GM18858 (cell line): ENCODE measurements around the gene ELP6.
A peak's percentile ranks its signal among the peaks of the same experiment; 100 is the strongest.

Experiments used
- ATAC-seq: cut with Tn5 transposase; IDR thresholded peaks from one replicate; pipeline ENCODE4 v1.9.1; 2021; ENCODE audit not compliant: unreplicated experiment

Gene ELP6, protein sequence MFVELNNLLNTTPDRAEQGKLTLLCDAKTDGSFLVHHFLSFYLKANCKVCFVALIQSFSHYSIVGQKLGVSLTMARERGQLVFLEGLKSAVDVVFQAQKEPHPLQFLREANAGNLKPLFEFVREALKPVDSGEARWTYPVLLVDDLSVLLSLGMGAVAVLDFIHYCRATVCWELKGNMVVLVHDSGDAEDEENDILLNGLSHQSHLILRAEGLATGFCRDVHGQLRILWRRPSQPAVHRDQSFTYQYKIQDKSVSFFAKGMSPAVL

DNA sequence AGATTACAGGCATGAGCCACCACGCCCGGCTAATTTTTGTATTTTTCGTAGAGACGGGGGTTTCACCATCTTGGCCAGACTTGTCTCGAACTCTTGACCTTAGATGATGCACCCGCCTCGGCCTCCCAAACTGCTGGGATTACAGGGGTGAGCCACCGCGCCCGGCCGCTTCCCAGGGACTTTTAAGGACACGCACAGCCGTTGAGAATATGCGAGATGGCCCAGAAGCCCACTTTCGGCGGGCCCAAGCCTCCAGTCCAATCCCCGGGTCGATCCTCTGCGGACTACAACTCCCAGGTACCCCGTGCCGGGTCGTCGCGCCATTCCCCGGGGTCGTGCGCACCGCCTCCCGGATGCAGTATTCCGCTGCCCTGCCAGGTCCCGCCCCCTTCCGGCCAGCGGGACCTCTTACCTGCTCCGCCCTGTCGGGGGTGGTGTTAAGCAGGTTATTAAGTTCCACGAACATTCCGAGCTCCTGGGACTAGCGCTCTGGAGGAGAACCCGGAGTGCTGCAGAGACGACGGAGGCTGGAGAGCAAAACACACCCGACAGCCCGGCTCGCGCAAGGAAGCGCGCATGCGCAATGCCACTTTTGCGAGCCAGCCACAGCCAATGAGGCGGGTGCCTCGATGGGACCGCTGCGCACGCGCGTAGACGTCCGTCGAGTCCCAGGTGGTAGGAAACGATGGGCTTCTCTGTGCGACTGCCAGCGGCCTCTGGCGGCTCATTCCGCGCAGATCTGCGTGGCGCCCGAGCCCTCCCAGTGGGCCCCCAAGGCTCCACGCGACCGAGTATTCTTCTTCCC lies at the start of gene ELP6:
Gene ELP6 (minus strand): TSS at position 588 of the 805 bp plus-strand sequence. CDS start 122 bp downstream, at position 466.
- ATAC-seq: peak; percentile 81

DNA sequence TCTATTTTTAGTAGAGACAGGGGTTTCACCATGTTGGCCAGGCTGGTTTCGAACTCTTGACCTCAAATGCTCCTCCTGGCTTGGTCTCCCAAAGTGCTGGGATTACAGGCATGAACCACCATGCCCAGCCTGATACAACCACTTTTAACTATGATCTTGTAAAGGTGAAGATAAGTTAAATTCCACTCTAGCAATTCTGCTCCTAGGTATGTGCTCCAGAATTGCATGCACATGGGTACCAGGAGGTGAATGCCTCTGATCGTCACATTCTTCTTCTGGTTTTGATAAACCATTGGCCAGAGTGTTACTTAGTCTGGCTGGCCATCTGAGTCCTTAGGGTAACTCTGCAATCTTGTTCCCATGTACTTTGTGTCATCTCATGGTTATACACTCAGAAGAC lies 42.8 kb upstream of the ELP6 start:
- no peak for ATAC-seq

DNA sequence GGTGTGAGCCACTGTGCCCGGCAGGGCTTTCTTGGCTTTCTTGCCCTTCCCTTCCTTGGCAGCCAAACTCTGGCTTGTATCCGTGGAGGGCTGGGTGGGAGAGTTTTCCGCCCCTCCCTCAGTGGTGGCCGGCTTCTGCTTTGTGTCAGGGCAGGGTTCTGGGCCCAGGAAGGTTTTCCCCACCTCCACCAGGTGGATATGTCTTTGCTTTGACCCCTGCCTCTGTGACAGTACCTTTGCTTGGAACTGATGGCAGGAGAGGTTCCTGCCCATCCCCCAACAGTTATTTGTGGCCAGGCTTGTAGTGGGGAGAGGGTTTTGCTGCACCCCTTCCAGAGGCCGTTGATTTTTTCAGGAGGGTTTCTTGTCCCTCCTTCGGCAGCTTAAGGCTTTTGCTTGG lies 40.8 kb upstream of the ELP6 start:
- ATAC-seq: no peak

DNA sequence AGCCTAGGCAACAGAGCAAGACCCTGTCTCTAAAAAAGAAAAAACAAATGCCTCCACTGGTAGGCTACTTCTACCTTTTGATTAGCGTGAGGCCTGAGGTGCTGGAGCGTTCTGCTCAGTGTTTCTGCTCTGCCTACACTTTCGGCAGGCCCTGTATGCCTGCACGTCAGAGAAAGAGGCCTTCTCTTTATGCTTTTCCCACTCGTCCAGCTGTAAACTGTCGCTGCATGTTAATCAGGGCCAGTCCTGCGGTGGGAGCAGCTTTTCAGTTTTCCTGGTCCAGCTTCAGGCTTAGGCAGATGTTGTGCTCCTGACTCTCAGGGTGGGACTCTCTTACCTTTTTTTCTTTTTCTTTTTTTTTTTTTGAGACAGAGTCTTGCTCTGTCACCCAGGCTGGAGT lies 39.9 kb upstream of the ELP6 start:
- ATAC-seq: no peak

- ATAC-seq: no peak
Measured at GRCh38 chr3:47542471-47543173, 29.1 kb upstream of the ELP6 start.

DNA sequence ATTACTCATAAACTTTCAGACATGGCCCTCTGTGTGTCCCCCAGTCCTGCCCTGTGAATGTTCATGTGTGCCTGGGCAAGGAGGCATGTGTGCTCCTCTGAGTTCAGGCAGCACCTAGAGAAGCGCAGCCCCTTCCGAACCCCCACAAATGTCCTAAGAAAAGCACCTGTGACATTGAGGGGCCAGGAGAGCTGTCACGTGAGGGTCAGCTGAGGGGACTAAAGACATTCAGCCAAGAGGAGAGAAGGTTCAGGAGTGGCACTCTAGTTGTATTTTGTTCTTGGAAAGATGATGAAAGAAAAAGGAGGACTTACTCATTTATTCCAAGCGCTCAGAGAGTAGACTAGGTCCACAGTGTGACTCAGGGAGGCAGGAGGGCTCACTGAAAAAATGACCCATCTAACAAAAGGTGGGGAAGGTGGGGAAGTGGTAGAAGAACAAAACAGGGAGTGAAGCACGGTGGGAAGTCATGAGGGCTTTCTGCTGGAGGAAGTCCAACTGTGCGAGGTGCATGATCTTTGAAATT lies 28.1 kb upstream of the ELP6 start:
- no peak for ATAC-seq

GRCh38 chr3:47540281-47540680 lies 26.8 kb upstream of the ELP6 start:
- ATAC-seq: no peak

DNA sequence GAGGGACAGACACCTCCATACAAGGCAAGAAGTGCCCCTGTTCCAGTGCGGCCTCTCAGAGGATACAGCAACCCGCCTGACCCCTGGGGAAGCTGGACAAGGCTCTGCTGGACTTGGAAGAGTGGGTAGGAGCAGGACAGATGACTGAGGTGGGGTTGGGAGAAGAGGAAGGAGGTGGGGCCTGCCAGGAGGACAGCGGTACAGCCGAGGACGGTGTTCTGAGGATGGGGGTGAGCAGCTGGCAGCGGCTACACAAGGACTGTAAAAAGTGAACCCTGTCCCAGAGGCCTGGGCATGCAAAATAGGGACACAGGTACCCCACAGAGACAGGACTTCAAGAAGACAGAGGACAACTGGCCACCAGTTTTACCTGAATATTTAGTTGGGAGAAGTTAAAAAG lies 23.5 kb upstream of the ELP6 start:
- no peak for ATAC-seq

DNA sequence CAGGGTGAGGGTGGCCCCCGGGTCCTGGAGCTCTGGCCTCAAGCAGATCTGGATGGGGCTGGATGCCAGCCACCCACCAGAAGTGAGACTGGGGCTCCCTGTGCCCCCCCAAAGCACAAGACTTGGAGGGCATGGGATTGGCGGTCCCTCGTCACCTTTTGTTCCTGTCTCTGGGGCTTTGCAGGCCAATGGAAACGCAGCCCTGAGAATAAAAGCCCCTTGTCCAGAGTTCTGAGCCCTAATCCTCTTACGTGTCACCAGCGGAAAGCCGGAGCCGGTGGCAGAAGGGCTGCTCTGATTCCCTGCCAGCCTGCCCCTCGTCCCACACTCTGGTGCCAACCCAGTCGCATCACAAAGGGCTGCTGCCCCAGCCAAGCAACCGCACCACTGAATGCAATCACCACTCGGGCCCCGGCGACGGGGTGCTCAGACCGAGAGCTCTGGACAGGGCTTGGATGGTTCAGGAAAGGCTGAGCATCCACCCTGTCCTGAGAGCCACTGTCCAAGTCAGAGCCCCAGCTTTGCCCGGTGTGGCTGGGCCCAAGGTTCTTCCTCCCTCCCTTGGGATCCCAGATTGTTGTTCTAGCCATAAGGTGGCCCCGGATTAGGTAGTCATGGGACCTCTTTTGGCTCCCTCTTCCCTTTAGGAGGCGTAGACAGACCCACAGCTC lies 22.8 kb upstream of the ELP6 start:
- no peak for ATAC-seq

GRCh38 chr3:47533996-47534454 lies 20.5 kb upstream of the ELP6 start:
- no peak for ATAC-seq

DNA sequence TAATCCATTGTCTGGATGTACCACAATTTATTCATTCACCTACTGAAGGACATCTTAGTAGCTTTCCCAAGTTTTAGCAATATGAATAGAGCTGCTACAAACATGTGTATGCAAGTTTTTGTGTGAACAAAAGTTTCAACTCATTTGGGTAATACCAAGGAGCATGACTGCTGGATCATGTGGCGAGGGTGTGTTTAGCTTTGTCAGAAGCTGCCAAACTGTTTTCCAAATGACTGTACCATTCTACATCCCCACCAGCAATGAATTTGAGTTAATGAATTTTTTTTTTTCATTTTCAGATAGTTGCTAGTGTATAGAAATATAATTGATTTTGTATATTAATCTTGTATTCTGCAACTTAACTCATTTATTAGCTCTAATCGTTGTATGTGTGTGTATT lies 20.0 kb upstream of the ELP6 start:
- ATAC-seq: no peak

DNA sequence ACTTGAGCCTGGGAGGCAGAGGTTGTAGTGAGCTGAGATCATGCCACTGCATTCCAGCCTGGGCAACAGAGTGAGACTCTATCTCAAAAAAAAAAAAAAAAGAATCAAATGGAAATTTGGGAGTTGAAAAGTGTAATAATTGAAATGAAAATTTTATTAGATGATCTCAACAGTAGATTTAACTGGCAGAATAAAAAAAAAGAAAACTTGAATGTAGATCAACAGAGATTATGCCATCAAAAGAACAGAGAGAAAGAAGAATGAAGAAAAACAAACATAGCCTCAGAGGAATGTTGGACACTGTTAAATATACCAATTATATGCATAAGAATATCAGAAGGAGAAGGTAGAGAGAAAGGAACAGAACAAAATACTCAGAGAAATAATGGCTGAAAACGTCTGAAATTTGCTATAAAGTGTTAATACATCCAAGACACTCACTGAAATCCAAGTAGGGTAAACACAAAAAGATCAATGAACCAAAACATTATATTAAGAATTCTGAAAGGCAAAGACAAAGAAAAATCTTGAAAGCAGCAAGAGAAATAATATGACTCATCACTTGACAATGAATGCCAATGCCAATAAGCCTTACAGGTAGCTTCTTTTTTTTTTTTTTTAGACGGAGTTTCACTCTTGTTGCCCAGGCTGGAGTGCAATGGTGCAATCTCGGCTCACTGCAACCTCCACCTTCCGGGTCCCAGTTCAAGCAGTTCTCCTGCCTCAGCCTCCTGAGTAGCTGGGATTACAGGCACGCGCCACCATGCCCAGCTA lies 14.6 kb upstream of the ELP6 start:
- ATAC-seq: no peak

DNA sequence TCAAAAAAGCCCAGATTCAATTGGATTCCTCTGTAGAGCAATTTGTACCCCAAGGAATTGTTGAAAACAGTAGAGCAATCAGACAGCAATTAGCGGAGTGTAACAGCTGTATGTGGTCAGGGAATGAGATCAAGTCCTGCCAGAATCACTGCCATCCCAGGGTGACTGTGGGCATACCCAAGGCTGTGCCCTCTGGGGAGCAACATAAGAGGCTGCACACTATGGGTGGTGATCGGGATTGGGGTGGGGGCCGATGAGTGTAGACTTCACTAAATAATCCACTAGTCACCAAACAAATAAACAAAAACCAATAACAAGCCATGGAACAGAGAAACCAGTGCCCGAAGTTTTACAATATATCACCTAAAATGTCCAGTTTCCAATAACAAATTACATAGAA lies 12.1 kb upstream of the ELP6 start:
- no peak for ATAC-seq

- ATAC-seq: no peak
Measured at GRCh38 chr3:47523310-47524073, 10.0 kb upstream of the ELP6 start.

DNA sequence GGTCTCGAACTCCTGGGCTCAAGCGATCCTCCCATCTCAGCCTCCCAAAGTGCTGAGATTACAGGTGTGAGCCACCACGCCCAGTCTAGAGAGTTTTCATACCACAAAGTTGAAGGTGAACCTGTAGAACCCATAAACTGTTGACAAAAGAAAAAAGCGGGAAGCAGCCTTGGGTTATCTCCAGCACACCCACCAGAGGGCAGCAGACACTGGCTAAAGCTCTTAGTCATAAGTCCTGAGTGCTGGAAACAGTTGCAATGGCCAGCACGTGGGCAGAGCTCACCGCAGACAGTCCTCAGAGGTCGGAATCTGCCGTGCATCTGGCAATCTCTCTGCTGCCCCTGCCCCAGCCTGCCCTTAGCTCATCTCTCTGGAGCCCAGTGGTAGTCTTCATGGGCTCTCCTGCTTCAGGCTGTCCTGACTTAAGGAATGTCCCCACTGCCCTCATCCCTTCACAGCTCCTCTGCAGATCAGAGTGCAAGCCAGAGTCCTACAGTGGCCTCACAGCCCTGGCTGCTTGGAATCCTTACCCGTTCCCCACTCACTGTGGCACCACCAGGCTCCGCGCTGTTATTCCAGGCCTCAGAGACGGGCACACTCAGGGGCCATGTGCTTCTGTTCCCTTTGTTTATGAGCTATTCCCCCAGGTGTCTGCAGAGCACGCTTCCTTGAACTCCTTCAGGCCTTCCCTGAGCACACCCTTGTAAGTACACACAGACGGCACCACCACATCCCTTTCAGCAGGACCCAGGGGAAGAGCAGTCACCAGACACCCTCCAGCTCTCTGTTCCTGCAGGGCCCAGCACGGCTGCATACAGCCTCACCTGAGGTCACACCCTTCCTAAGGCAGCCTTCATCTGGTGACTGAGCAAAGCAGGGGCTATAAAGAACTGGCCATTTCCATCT lies 8.8 kb upstream of the ELP6 start:
- no peak for ATAC-seq

GRCh38 chr3:47520756-47521155 lies 7.2 kb upstream of the ELP6 start:
- ATAC-seq: no peak

DNA sequence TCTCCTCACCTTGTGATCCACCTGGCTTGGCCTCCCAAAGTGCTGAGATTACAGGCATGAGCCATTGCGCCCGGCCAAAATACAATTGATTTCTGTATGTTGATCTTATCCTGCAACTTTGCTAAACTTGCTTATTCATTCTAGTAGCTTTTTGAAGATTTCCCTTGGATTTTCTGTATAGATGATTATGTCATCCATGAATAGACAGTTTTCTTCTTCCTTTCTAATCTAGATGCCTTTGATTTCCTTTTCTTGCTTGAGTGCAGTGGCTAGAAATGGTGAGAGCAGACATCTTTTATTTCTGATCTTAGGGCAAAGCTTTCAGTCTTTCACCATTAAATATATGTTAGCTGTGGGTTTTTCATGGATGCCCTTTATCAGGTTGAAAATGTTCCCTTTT lies 4.4 kb upstream of the ELP6 start:
- ATAC-seq: no peak

GRCh38 chr3:47515864-47516319 lies 2.4 kb upstream of the ELP6 start:
- no peak for ATAC-seq
